GM21825 (cell line): ENCODE results near the gene PCDHGA9.
A peak's percentile ranks its signal among the peaks of the same experiment; 100 is the strongest.
"Not testable (repeated sequence)": the region's sequence is repeated elsewhere in the genome, so short reads cannot be mapped to it uniquely, and the experiment has no call there.

Source experiments
- ATAC-seq: cut with Tn5 transposase; IDR thresholded peaks from one replicate; pipeline ENCODE4 v1.9.1; 2021; ENCODE audit warnings: mild to moderate bottlenecking, moderate library complexity; ENCODE audit not compliant: unreplicated experiment

Gene PCDHGA9

GRCh38 chr5:141383345-141383744, 19.2 kb upstream of the PCDHGA9 start:
- ATAC-seq: no peak

GRCh38 chr5:141384471-141385267, 17.9 kb upstream of the PCDHGA9 start:
- no peak for ATAC-seq

DNA sequence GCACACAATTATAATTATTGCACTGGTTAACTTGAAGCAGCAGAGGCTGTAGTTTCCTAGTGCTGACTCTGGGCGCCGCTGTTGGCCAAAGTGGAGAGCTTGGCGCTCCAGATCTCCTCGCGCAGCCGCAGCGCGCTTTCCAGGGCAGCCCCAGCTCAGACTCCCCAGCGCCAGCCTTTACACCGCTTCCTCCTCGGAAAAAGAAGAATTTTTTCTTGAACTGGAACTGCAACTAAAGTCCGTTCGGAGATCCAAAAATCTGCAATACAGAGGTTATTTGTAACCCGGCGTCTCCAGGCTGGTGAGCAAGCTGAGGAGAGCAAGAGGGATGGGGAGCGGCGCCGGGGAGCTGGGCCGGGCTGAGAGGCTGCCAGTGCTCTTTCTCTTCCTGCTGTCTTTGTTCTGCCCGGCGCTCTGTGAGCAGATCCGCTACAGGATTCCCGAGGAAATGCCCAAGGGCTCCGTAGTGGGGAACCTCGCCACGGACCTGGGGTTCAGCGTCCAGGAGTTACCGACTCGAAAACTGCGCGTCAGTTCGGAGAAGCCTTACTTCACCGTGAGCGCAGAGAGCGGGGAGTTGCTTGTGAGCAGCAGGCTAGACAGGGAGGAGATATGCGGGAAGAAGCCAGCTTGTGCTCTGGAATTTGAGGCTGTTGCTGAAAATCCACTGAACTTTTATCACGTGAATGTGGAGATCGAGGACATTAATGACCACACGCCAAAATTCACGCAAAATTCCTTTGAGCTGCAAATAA, 14.8 kb upstream of the PCDHGA9 start, which contains the start of gene PCDHGB4:
PCDHGB4 (plus strand) TSS at position 142 of the 755 bp plus-strand sequence; CDS start at position 329, 187 bp downstream.
- peak; percentile 60 for ATAC-seq

DNA sequence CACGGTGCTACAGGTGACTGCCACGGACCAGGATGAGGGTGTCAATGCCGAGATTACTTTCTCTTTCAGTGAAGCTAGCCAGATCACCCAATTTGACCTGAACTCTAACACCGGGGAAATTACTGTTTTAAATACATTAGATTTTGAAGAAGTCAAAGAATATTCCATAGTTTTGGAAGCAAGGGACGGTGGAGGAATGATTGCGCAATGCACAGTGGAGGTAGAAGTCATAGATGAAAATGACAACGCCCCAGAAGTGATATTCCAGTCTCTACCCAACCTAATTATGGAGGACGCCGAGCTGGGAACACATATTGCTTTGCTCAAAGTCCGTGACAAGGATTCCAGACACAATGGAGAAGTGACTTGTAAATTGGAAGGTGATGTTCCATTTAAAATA, 13.9 kb upstream of the PCDHGA9 start:
- ATAC-seq: no peak

- no peak for ATAC-seq
Observed at GRCh38 chr5:141389153-141390042, 13.2 kb upstream of the PCDHGA9 start.

- ATAC-seq: no peak
Observed at GRCh38 chr5:141392429-141393198, 10.0 kb upstream of the PCDHGA9 start, which contains the start of gene PCDHGA8. TSS of gene PCDHGA8 (plus strand) at chr5:141392633. CDS start at chr5:141392814, 181 bp downstream.

DNA sequence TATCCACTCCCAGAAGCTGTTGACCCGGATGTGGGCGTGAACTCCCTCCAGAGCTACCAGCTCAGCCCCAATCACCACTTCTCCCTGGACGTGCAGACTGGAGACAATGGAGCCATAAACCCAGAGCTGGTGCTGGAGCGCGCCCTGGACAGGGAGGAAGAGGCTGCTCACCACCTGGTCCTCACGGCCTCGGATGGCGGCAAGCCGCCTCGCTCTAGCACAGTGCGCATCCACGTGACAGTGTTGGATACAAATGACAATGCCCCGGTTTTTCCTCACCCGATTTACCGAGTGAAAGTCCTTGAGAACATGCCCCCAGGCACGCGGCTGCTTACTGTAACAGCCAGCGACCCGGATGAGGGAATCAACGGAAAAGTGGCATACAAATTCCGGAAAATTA, 9.3 kb upstream of the PCDHGA9 start:
- ATAC-seq: no peak

GRCh38 chr5:141394401-141395187, 8.0 kb upstream of the PCDHGA9 start:
- not testable (repeated sequence) for ATAC-seq

- ATAC-seq: peak; percentile 74
Observed at GRCh38 chr5:141397756-141398551, 4.6 kb upstream of the PCDHGA9 start, which contains the start of gene PCDHGB5. TSS of gene PCDHGB5 (plus strand) at chr5:141397947. CDS start at chr5:141398128, 181 bp downstream.

- no peak for ATAC-seq
Observed at GRCh38 chr5:141398608-141399007, 4.0 kb upstream of the PCDHGA9 start.

DNA sequence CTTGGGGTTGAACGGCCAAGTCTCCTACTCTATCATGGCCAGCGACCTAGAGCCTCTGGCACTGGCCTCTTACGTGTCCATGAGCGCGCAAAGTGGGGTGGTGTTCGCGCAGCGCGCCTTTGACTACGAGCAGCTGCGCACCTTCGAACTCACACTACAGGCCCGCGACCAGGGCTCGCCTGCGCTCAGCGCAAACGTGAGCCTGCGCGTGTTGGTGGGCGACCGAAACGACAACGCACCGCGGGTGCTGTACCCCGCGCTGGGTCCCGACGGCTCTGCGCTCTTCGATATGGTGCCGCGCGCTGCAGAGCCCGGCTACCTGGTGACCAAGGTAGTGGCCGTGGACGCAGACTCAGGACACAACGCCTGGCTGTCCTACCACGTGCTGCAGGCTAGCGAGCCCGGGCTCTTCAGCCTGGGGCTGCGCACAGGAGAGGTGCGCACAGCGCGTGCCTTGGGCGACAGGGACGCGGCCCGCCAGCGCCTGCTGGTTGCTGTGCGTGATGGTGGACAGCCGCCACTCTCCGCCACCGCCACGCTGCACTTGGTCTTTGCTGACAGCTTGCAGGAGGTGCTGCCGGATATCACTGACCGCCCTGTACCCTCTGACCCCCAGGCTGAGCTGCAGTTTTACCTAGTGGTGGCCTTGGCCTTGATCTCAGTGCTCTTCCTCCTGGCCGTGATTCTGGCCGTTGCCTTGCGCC, 2.9 kb upstream of the PCDHGA9 start:
- ATAC-seq: no peak

- ATAC-seq: no peak
Observed at GRCh38 chr5:141403387-141403786, 809 bp downstream of the PCDHGA9 start.

DNA sequence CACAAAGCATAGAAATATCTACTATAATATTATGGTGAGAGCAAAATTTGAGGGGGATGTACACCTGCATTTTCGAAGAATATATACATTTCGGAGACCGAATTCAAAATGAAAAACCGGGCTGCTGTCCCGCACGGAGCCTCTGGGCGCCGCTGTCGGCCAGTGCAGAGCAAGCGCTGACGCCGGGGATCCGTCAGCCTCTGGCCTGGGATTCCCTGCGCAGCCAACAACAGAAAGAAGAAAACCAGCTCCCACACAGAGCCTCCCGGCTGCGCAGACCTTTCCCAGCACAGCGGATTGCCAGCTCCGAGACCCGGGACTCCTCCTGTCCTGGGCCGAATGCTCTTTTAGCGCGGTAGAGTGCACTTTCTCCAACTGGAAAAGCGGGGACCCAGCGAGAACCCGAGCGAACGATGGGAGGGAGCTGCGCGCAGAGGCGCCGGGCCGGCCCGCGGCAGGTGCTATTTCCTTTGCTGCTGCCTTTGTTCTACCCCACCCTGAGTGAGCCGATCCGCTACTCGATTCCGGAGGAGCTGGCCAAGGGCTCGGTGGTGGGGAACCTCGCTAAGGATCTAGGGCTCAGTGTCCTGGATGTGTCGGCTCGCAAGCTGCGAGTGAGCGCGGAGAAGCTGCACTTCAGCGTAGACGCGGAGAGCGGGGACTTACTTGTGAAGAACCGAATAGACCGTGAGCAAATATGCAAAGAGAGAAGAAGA, 5.4 kb downstream of the PCDHGA9 start, which contains the start of gene PCDHGB6:
PCDHGB6 (plus strand) TSS at position 232 of the 716 bp plus-strand sequence; CDS start at position 414, 182 bp downstream.
- peak; percentile 63 for ATAC-seq

- no peak for ATAC-seq
Observed at GRCh38 chr5:141409598-141410306, 7.2 kb downstream of the PCDHGA9 start.

GRCh38 chr5:141411575-141411974, 9.0 kb downstream of the PCDHGA9 start:
- no peak for ATAC-seq

DNA sequence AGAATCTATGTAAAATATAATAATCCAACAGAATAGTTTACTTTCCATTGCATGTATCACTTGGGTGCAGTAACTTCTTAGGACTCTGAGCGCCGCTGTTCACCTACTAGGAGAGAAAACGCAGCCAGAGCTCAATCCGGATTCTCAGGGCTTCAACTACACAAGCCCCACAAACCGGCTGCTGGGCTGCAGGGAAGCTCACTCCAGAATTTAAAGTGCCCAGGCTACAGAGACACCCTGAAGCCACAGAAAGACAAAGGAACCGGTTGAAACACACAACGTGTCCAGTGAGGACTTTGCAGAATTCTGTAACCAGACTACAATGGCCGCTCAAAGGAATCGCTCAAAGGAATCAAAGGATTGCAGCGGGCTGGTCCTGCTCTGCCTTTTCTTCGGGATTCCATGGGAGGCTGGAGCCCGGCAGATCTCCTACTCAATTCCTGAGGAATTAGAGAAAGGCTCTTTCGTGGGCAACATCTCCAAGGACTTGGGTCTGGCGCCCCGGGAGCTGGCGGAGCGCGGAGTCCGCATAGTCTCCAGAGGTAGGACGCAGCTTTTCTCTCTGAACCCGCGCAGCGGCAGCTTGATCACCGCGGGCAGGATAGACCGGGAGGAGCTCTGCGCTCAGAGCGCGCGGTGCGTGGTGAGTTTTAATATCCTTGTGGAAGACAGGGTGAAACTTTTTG, 10.4 kb downstream of the PCDHGA9 start, which contains the start of gene PCDHGA10:
PCDHGA10 (plus strand) TSS at position 134 of the 686 bp plus-strand sequence; CDS start at position 323, 189 bp downstream.
- ATAC-seq: peak; percentile 66
